IPS-NIHi7 (cell line): Measurements from ENCODE around the gene CLDN22.

ENCODE experiments used
- DNase-seq: peaks from one replicate; pipeline ENCODE4 v3.0.0; 2012; ENCODE audit warnings: mixed read lengths; ENCODE audit errors: extremely low spot score

CLDN22 gene

DNA sequence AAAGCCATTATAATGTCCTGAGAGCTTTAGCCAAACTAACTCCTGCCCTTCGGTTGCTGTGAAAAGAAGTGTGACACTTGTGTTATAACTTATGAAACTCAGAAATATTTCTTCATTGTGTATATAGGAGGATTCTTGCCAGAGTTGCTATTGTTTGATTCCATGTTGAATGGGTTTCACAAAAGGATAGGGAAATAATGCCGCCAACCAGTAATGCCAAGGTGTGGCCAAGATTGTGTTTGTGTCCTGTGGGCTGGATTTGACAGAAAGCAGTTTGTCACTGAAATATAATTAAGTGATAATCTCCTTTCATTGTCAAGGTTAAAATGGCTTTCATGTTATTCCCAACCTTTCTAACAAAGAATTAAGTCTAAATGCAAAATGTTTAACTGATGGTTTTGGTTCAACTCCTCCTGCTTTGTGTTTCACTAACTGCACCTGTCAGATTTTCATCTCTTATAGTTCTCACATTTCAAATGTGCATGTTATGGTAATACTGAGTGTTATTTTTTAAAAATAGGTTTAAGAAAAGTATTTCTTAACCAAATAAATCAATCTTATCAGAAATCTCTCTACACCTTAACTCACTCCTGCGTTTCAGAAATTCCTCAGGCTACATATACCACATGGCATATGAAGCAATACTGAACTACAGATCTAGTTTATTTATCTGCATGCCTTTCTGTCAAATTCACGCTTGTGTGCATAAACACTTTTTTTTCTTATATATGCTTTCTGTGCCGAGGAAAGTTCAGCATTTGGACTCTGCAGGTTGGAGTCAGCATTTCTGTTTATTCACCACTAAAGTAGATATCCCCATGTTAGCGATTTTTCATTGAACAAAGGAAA lies at the start of gene CLDN22:
CLDN22 (minus strand) TSS at position 66 of the 849 bp plus-strand sequence; CDS start at position 8, 58 bp downstream.
- DNase-seq, result no peak

DNA sequence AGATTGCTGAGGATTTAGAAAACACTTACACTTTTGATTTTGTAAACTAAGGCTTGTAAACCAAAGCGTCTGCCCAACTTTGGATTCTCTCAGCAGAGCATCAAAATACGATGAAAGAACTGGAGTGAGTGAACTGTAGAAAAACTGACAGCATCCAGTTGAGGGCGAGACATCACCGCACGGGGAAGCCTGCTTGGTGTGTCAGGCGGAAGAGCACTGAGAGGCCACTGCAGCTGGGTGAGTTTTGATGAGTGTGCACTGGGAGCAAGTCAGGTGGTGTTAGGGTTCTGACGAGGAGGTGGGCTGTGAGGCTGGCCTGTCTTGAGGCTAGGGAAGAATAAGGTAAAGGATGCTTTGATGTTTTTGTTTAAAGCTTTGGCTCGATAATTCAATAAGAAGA lies 49.0 kb upstream of the CLDN22 start:
- no peak for DNase-seq

DNA sequence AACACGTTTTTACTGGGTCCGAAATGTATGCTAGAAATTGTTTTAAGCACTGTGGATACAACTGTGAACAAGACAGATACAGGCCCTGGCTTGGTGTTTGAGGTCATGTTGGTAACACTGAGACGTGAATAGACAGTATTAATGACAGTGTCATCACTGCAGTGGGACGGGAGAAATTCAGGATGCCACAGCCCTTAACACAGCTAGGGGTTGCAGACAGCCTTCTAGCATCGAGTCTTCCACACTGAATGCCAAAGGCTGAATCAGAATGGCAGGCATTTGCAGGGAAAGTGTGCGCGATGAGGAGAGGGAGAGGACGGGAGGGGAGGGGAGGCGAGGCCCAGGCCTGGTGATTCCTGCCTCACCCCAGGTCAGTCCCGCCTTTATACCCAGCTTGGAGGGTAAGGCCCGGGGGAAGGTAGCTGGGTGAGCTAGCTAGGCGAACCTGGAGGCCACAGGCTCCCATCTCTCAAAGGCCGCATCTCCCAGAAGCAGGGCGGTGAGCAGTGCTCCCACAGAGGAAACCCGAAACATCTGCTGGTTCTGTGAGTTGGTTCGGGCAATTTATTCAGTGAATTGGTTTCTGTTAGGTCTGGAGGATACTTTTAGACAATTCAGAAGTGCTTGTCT lies 46.2 kb upstream of the CLDN22 start:
- DNase-seq, result no peak

DNA sequence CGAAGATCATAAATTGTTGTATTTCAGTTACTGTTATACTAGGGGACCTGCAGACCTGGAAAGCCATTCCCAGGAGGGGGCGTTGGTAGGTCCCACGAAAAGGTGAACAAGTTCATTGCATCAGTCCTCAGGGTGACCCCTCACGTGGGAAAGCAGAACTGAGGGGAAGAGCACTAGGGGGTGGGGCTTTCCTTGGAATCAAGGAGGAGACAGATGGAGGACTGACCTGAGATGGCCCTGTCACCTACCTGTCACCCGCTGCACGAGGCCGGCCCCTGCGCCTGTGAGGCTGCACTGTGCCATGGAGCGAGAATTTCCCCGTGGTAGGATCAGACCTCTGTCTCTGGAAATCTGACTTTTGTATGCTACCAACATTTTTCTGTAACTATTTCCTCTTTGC lies 43.9 kb upstream of the CLDN22 start:
- no peak for DNase-seq

DNA sequence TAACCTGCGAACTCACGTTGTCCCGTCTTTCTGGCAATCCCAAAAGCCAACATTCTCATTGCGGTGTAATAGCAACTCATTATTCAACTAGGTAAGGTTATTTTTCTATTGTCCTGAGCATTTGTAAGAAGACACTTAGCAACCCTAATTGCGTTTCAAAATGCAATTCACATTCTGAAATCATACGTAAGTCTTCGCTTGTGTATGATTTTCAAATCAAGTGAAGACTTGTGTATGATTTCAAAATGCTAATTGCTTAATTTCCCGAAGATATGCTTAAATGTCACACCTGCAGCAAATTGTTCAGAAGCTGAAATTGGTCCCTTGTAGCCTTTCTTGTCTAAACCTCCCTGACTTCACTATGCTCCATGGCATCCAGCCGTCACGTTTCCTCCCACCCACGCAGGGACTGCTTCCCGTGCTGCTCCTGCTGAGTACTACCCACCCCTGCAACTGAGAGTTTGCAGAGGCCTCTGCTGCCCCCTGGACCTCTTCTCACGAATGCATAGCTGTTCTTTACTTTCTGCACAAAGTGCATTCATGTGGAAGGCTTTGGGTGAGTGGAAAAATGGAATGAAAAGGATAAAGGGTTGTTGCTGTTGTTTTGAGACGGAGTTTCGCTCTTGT lies 43.0 kb upstream of the CLDN22 start:
- peak; percentile 53 for DNase-seq

DNA sequence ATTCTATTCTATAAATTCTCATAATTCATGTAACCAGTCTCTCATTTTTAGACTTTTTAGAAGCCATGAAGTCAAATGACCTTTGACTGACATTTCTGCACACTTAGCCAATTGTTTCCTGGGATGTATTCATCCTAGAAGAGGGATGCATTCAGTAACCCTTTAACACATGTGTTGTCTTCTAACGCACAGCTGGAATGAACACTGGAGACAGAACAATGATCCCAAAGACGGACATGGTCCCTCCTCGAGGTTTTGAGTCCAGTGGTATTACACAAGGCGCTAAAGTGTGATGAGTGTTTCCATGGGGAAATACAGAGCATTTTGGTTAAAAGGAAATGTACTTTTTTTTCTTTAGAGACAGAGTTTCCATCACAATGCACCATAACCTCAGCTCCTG lies 42.0 kb upstream of the CLDN22 start:
- DNase-seq, result no peak

DNA sequence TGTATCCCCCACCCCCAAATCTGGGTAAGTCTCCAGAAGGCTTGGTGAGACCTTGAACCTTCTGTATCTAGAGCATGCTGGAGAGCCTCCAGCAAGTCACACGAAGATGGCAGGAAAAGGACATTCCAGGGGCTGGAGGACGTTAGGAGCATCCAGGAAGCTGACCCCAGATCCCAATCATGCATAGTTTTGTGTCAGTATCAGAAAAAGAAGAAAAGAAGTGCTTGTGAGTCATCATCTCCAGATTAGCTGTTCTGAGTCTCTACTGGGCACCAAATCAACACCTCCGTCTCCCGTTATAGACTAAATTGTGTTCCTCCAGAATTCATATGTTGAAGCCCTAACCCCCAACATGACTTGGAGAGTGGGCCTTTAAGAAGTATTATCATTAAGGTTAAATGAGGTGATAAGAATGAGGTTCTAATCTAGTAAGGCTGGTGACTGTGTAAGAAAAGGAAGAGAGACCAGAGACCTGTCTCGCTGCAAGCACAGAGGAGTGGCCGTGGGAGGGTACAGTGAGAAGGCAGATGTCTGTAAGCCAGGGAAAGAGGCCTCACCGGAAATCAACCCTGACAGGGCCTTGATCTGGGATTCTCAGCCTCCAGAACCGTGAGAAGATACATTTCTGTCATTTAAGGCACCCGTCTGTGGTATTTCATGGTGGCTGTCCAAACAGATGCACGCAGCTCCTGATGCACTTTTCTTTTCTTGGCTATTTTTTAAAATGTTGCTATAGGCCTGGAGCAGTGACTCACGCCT lies 40.3 kb upstream of the CLDN22 start:
- DNase-seq, result no peak

DNA sequence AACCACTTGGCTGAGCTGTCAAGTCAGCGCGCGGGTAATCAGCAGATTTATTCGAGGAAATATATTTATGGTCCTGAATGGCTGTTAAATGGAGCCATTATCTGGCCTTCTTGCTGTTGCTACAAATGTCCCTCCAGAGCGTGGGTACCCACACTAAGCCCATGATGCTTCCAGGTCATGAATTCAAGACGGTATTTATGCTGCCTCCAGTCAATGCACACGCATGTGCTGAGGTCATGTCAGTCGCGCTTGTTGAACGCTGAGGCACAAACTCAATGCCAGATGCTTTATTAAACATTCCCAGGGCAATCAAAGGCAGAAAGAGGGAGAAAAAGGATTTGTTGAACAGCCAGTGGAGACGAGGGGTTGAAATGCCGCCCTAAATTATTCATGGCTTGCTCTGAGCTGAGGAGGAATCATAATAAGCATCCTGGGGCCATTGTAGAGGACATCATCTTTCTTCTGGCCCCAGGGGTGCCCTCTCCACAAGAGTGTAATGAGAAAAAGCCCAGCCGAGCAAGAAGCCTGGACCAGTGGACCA lies 38.2 kb upstream of the CLDN22 start:
- no peak for DNase-seq

DNA sequence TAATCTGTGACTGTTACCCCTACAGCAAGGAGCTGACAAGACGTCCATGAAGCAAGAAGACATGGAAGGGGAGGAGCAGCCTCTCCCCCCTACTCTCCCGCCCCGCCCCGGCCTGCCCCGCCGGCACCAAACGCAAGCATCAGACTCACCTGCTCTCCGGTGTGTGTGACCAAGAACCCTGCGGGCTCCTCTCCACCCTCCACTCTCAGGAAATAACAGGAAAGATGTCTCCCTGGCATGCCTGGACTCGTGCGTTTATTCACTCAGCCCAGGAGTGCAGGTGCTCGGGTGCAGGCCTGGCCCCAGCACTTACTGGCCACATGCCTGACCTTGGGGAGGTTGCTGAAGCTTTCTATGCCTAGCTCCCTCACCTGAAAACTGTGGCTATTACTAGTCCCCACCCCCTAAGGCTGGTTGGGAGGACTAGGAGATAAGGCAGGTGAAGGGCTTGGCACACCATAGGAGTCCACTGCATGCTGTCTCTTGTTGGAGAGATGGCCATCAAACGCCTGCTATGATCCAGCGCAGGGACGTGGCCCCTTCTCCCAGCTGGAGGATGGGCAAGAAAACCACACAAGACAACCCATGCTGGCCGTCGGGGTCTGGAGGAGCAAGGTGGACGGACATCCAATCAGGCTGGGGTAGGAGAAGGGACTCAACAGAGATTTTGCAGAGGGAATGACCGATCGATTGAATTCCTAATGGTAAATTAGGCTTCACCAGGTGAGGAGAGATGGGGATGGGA lies 37.0 kb upstream of the CLDN22 start:
- DNase-seq, result no peak

DNA sequence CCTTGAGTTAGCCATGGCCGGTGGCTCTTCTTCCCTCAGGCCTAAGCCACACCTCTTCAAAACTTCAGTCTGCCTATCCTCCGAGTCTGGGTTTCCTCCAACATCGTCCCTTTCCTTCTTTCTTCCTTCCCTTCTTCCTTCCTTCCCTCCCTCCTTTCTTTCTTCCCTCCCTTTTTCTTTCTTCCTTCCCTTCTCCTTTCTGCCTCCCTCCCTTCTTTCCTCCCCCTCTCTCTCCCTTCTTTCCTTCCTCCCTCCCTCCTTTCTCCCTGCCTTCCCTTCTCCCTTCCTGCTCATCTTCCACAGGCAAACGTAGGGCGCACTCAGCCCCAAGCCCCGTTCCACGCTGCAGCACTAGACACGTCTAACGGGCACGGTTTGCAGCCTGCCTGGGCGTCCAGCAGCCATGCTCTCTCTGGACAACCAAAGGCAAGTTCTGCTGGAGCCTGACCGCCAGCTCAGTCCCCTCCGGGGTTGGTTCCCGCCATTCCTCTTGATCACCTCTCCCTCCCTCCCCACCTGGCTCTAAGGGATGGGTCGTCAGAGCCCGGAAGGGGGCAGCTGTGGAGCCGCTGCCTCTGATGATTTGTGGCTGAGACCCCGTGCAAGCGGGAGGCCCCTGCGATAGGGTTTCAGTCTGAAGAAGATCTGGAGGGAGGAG lies 36.2 kb upstream of the CLDN22 start:
- DNase-seq, result no peak

DNA sequence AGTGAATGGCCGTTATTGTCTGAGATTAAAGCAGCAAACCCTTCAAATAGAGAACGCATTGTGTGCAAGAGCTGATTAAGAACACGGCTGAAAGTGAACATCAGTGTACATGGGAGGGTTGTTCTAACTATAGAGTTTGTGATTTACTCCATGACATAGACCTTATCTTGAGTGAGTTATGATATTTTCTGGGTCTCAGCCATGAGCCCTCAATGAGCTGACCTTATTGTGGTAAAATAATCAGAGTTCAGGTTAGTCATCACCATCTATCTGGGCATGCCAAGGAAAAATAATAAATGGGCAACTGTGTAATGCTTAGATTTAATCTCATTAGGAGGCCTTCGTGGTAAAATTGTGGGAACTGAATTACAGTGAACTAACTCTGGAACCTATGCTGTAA lies 35.3 kb upstream of the CLDN22 start:
- DNase-seq, result no peak

DNA sequence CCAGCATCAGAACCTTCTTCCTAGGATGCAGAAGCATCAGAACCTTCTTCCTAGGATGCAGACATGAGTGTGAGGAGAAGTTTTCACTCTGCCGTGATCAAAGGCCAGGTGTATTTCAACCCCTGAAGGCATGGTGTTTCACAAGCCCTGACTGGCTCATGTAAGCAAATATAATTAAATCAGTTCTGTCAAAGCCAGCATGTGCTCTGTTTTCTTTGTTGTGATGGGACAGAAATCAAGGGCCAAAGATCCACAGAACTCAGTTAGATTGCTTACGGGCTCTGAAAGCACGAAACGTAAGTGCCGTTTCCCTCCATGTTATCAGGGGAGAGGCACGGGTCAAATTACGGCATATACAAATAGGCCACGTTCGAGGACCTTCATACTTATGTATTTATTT lies 34.1 kb upstream of the CLDN22 start:
- DNase-seq, result no peak

DNA sequence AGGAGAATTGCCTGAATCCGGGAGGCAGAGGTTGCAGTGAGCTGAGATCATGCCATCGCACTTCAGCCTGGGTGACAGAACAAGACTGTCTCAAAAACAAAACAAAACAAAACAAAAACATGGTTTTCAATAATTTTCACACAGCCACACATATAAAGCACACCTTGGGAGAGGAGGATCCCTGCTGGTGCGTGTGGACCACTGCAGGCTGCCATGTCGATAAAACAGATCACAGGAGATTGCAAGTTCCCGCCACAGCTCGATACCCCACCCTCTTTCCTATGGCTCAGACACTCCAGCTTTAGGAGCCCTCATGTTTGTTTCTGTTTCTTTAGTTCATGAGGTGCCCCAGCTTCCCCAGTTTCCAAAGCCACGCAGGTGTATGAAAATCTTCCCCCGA lies 33.5 kb upstream of the CLDN22 start:
- no peak for DNase-seq

DNA sequence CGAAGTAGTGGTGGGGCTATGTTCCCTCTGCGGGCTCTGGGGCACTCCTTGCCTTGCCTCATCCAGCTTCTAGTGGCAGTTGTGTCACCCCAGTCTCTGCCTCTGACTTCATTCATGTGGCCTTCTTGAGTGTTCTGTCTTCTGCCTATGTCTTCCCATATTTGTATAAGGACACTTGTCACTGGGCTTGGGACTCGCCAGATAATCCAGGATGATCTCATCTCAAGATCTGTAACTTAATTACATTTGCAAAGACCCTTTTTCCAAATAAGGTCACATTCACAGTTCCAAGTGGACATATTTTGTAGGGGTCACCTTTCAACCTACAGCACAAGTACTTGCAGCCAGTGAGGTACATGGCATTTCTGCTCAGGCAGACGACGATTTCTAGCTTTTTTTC lies 32.5 kb upstream of the CLDN22 start:
- no peak for DNase-seq

DNA sequence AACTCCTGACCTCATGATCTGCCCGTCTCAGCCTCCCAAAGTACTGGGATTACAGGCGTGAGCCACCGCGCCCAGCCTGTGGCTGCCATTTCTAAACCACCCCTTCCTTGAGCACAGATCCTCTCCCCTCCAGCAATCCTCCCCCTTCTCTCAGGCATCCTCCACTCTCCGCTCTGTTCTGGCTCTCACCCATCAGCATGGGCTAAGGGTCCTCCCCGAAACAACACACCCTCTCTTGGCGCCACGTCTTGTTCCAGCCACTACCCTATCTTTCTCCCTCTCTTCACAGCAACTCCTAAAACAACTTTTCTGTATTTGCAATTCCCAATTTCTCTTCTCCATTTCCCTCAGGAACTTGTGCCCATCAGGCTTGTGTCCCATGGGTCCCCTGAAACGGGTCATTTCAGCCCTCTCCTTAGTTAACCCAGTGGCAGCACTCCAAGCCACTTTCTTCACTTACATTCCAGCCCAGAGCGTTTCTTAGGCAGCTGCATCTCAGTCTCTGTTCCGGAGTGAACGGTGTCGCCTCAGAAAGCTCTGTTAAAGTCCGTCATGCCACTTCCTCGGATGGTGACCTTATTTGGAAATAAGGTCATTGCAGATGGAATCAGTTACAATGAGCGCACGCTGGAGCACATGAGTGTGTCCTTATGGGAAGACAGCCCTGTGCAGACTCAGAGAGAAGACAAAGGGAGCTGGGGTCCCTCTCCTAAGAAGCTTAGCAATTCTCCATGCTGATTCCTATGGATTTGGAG lies 30.4 kb upstream of the CLDN22 start:
- no peak for DNase-seq

DNA sequence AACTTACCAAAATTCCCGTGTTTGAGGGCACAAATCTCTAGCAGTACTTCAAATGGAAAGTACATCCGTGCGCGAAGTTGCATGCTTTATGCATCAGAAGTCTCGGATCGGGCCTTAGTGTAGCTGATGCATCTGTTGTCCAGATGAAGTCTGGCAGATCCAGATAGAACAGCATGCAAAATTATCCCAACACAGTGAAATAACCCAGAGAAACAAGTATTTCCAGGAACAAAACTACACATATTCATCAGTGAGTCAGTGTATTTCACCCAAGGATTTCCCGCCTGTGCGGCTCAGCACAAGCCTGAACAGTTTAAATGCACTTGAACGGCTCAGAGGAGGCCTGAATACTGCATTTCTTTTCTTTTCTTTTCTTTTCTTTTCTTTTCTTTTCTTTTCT lies 29.6 kb upstream of the CLDN22 start:
- no peak for DNase-seq

DNA sequence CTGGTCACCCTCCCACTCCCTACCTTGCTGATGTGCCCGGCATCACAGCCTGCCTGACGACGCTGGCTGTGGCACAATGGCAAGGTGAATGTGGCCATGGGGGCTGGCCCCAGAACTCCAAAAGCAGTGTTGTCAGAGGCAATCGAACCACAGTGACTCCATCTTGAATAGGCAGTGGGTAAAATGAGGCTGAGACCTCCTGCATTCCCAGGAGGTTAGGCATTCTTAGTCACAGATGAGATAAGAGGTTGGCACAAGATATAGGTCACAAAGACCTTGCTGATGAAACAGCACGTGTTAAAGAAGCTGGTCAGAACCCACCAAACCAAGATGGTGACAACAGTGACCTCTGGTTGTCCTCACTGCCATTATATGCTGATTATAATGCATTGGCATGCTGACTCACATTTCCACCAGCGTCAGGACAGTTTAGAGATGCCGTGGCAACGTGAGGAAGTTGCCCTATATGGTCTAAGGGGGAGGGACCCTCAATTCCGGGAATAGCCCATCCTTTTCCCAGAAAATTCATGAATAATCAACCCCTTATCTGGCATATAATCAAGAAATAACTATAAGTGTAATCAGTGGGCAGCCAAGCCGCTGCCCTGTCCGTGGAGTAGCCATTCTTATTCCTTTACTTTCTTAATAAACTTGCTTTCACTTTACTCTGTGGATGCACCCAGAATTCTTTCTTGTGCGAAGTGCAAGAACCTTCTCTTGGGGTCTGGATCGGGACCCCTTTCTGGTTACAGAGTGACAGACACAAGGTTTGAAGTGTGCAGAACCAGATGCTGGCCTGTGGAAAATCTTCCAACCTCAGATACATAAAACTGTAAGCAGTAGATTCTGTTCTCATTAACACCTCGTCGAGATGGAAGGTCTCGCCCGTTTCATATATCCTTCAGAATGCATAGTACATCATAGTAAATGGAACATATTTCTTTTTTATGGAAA lies 28.9 kb upstream of the CLDN22 start:
- DNase-seq, result no peak

DNA sequence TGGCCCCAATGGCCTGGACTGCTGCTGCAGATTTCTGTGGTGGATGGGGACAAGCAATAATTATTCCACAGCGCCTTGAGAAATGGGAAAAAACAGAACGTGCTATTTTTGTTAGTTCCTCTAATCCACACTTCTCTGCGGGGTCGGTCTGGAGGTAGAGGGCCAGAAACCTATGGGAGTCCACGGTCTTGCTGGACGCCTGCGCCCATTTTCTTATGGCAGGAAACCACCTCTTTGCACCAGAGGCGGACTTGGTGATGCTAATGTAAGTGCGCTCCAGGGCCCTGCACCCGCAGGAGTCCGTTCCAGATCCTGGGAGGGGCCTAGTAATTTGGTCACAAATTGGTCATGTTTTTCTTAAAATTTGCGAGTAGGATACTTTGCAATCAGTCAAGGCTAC lies 28.1 kb upstream of the CLDN22 start:
- no peak for DNase-seq

DNA sequence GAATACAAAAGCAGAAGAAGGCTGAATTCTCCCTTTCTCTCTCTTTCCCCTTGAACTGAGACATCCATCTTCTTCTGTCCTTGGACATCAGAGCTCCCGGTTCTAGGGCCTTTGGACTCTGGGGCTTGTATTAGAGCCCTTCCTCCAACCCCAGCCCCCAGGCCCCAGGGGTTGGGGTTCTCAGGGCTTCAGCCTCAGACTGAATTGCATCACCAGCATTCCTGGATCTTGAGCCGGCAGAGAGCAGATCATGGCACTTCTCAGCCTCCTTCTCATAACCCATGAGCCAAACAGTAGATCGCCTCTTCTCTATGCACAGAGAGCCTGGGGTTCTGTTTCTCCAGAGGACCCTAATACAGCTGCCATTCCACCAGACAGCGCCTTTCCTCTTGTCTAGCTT lies 27.5 kb upstream of the CLDN22 start:
- DNase-seq, result no peak
